Measurements from ENCODE around the gene NCAM1. TPM values are rescaled to one million over a fixed set of nuclear protein-coding genes. Genes with fewer than 3 reads are reported as not detected.
A peak's percentile ranks its signal among the peaks of the same experiment; 100 is the strongest.

The NCAM1 gene
- total RNA-seq, 1 experiment from 2014 or later, result 12.0 TPM

DNA sequence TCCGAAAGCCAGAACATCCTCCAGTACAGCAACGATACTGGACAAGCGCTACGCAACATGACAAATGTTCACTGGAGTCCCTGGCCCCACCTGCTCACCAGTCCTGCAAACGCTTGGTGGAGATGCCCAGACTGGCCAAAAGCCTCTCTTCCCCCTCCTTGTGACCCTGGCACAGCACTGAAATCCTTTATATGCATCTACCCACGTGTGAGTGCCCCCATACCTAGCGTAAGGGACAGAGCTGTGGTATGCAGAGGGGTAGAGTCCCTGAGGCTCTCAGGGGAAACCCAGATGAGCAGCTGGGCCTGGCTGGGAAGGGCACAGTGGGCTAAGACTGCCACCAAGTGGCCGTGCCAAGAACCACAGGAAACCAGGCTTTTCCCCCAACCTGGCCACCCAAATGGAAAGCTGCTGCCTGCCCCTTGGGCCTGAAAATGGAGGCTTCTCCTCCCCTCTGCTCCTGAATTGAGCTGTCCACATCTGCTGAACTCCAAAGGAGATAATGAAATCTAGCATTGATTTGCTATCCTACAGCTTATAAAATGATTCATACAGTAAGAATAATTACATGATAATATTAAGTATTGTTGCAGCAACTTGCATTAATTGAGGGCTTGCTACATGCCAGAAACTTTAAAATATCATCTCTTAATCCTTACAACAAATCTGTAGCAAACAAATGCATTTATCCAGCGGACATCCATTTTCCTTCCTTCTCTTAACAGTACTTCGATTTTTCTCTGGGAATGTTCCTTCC lies 328.4 kb downstream of the NCAM1 start:
- H3K4me1 ChIP-seq (ENCODE audit: insufficient read depth, low read length, poor library complexity, severe bottlenecking), result no peaks in the 10 kb centered on the region
- H3K9me3 ChIP-seq (ENCODE audit: low read depth, low read length, poor library complexity, severe bottlenecking), result no peaks in the 10 kb centered on the region
- TF ChIP-seq EZH2 (IDR thresholded peaks at IDR 0.05; ENCODE audit: borderline replicate concordance, low read depth, low read length, poor library complexity, severe bottlenecking), result no peak
- TF ChIP-seq, protein P1, sequence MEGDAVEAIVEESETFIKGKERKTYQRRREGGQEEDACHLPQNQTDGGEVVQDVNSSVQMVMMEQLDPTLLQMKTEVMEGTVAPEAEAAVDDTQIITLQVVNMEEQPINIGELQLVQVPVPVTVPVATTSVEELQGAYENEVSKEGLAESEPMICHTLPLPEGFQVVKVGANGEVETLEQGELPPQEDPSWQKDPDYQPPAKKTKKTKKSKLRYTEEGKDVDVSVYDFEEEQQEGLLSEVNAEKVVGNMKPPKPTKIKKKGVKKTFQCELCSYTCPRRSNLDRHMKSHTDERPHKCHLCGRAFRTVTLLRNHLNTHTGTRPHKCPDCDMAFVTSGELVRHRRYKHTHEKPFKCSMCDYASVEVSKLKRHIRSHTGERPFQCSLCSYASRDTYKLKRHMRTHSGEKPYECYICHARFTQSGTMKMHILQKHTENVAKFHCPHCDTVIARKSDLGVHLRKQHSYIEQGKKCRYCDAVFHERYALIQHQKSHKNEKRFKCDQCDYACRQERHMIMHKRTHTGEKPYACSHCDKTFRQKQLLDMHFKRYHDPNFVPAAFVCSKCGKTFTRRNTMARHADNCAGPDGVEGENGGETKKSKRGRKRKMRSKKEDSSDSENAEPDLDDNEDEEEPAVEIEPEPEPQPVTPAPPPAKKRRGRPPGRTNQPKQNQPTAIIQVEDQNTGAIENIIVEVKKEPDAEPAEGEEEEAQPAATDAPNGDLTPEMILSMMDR (conservative IDR thresholded peaks at IDR 0.05; ENCODE audit: low read depth, low read length), result peak; percentile 95
- no TSS peak for BruUV-seq (replicated peaks)
- no peaks in the 10 kb centered on the region for H3K27me3 ChIP-seq (replicated peaks; ENCODE audit: insufficient read depth, low read depth, low read length, poor library complexity)
- H3K4me3 ChIP-seq (ENCODE audit: low read depth, low read length, poor library complexity, severe bottlenecking), result no peak overlapping the region
- peak; percentile 83 for DNase-seq (ENCODE audit: low spot score)
- no peaks in the 10 kb centered on the region for H3K36me3 ChIP-seq (ENCODE audit: insufficient read depth, low read length, poor library complexity, severe bottlenecking)
- intact Hi-C loops (cut with micrococcal nuclease; ENCODE audit: unreplicated experiment), result loop anchor here (1.0 to 5.0 kb wide), 7 partner anchors 171 to 1069 kb away; partner anchors contain the start of gene NCAM1
- ChIA-PET POLR2A (ENCODE audit: low non-redundant PET) (interaction anchor here (0.7 kb wide), 1 partner anchor 1009 kb away, joined by 5 read pairs; no protein-coding TSS in a partner anchor), CTCF (interaction anchor here (0.5 to 3.6 kb wide), 18 partner anchors 39 to 1001 kb away, joined by 3 to 41 read pairs (median 4); no protein-coding TSS in a partner anchor)
- H3K27ac ChIP-seq (ENCODE audit: low read depth, low read length, poor library complexity, severe bottlenecking), result no peak overlapping the region

DNA sequence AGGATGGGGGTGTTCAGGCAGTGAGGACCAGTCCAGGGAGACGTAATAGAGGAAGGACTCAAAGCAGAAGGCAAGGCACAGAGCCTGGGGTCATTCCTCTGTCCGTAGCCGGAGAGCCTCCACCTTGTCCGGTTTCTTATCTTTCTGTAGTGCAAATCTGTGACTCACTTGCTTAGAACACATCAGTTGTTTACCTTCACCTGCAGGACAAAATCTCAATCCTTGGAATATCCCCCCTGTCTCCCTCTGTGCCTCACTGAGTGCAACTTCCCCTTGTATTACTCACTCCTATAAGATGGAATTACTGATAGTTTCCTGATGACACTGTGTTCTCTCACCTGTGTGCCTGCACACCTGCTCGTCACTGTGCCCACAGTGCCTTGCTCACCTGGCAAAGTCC lies 332.7 kb downstream of the NCAM1 start:
- ChIA-PET CTCF (no interaction called here), POLR2A (ENCODE audit: low non-redundant PET) (no interaction called here)
- peaks cover 14% of the 10 kb centered on the region for H3K4me1 ChIP-seq (ENCODE audit: insufficient read depth, low read length, poor library complexity, severe bottlenecking)
- no peaks in the 10 kb centered on the region for H3K36me3 ChIP-seq (ENCODE audit: insufficient read depth, low read length, poor library complexity, severe bottlenecking)
- DNase-seq (ENCODE audit: low spot score), result no peak
- no peak overlapping the region for H3K4me3 ChIP-seq (ENCODE audit: low read depth, low read length, poor library complexity, severe bottlenecking)
- no peaks in the 10 kb centered on the region for H3K27me3 ChIP-seq (replicated peaks; ENCODE audit: insufficient read depth, low read depth, low read length, poor library complexity)
- intact Hi-C loops (cut with micrococcal nuclease; ENCODE audit: unreplicated experiment), result no loop called here
- TF ChIP-seq EZH2 (IDR thresholded peaks at IDR 0.05; ENCODE audit: borderline replicate concordance, low read depth, low read length, poor library complexity, severe bottlenecking), result no peak
- TF ChIP-seq, protein P1 (conservative IDR thresholded peaks at IDR 0.05; ENCODE audit: low read depth, low read length), result no peak
- H3K9me3 ChIP-seq (ENCODE audit: low read depth, low read length, poor library complexity, severe bottlenecking), result no peaks in the 10 kb centered on the region
- BruUV-seq (replicated peaks), result no TSS peak
- no peak overlapping the region for H3K27ac ChIP-seq (ENCODE audit: low read depth, low read length, poor library complexity, severe bottlenecking)

DNA sequence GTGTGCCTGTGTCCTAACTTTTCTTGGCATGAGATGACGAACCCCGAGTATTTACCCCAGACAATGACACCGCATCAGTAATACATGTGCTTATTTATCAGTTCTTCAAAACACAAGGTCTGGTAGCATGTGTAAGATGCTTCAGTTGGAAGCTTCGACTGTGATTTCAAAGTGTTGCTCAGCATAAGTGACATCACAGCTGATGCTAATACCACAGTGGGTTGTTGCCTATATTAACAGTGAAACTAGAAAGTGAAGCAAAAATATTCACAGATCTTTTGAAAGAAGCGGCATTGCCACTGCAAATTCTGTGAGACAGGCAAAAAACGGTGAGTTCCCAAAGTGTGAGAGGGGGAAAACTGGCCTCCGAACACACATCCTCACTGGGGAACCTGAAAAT lies 334.8 kb downstream of the NCAM1 start:
- Histone ChIP-seq H3K4me3 (ENCODE audit: low read depth, low read length, poor library complexity, severe bottlenecking) (no peak overlapping the region), H3K9me3 (ENCODE audit: low read depth, low read length, poor library complexity, severe bottlenecking) (no peaks in the 10 kb centered on the region), H3K27ac (ENCODE audit: low read depth, low read length, poor library complexity, severe bottlenecking) (no peak overlapping the region), H3K36me3 (ENCODE audit: insufficient read depth, low read length, poor library complexity, severe bottlenecking) (no peaks in the 10 kb centered on the region), H3K27me3 (replicated peaks; ENCODE audit: insufficient read depth, low read depth, low read length, poor library complexity) (peaks cover 8% of the 10 kb centered on the region), H3K4me1 (ENCODE audit: insufficient read depth, low read length, poor library complexity, severe bottlenecking) (peaks cover 14% of the 10 kb centered on the region)
- TF ChIP-seq, protein P1 (conservative IDR thresholded peaks at IDR 0.05; ENCODE audit: low read depth, low read length), result no peak
- no peak for TF ChIP-seq EZH2 (IDR thresholded peaks at IDR 0.05; ENCODE audit: borderline replicate concordance, low read depth, low read length, poor library complexity, severe bottlenecking)
- DNase-seq (ENCODE audit: low spot score), result no peak
- no TSS peak for BruUV-seq (replicated peaks)
- CTCF ChIA-PET, result no interaction called here
- intact Hi-C loops (cut with micrococcal nuclease; ENCODE audit: unreplicated experiment), result no loop called here
- POLR2A ChIA-PET (ENCODE audit: low non-redundant PET), result no interaction called here
